Stimulated activated CD8-positive, alpha-beta memory T cell treated with anti-CD3 and anti-CD28 coated beads, Interleukin-12 subunit alpha, Interleukin-12 subunit beta, amount 100 ng/mL, for 4 hours (primary cell): Measurements from ENCODE around the gene PDCL3.

Experiments used
- DNase-seq: peaks from one replicate; pipeline ENCODE4 v3.0.0-alpha.2; 2020; ENCODE audit warnings: low read depth

Gene PDCL3

GRCh38 chr2:100612388-100613000 lies 49.7 kb downstream of the PDCL3 start:
- DNase-seq = no peak

GRCh38 chr2:100613719-100614118 lies 50.9 kb downstream of the PDCL3 start:
- DNase-seq = no peak

GRCh38 chr2:100614455-100615000 lies 51.7 kb downstream of the PDCL3 start:
- no peak for DNase-seq

GRCh38 chr2:100615471-100615870 lies 52.7 kb downstream of the PDCL3 start:
- DNase-seq = no peak

GRCh38 chr2:100615886-100616285 lies 53.1 kb downstream of the PDCL3 start:
- DNase-seq = no peak

- DNase-seq = no peak
Observed at GRCh38 chr2:100616841-100617390, 54.1 kb downstream of the PDCL3 start.

- DNase-seq = no peak
Observed at GRCh38 chr2:100619951-100620350, 57.2 kb downstream of the PDCL3 start.

- no peak for DNase-seq
Observed at GRCh38 chr2:100620481-100620880, 57.7 kb downstream of the PDCL3 start.

GRCh38 chr2:100621371-100621951 lies 58.7 kb downstream of the PDCL3 start:
- no peak for DNase-seq

- DNase-seq = no peak
Observed at GRCh38 chr2:100623033-100623715, 60.4 kb downstream of the PDCL3 start.

- no peak for DNase-seq
Observed at GRCh38 chr2:100623930-100624329, 61.1 kb downstream of the PDCL3 start.

GRCh38 chr2:100624536-100624935 lies 61.7 kb downstream of the PDCL3 start:
- DNase-seq = no peak

GRCh38 chr2:100625717-100626116 lies 62.9 kb downstream of the PDCL3 start:
- DNase-seq = no peak
